LNCaP clone FGC (cell line): ENCODE results near the gene ZC3HAV1L.
"Not testable (repeated sequence)": the region's sequence is repeated elsewhere in the genome, so short reads cannot be mapped to it uniquely, and the experiment has no call there.

Source experiments
- DNase-seq: peaks from one replicate; pipeline ENCODE4 v3.0.0-alpha.2; 2011; ENCODE audit warnings: low read depth
- H3K4me3 ChIP-seq: 2 replicates; pipeline ENCODE4 v1.5.1; 2011; ENCODE audit warnings: mild to moderate bottlenecking, low read depth, low read length, control low read depth
- CTCF ChIP-seq: IDR thresholded peaks from 2 replicates; pipeline ENCODE4 v1.5.1; 2012; ENCODE audit warnings: mild to moderate bottlenecking; ENCODE audit not compliant: control insufficient read depth, insufficient read depth; ENCODE audit errors: extremely low read depth

Gene ZC3HAV1L

GRCh38 chr7:139033346-139034114 lies 2.3 kb downstream of the ZC3HAV1L start:
- peak overlapping the region; percentile 2; the same call in 1 of the 2 replicates for H3K4me3 ChIP-seq
- TF ChIP-seq CTCF = no peak
- DNase-seq = peak; percentile 83

GRCh38 chr7:139032473-139032872 lies 3.4 kb downstream of the ZC3HAV1L start:
- TF ChIP-seq CTCF = no peak
- no peak overlapping the region for H3K4me3 ChIP-seq
- DNase-seq = no peak

GRCh38 chr7:139029353-139029752 lies 6.5 kb downstream of the ZC3HAV1L start:
- no peak overlapping the region for H3K4me3 ChIP-seq
- DNase-seq = no peak
- TF ChIP-seq CTCF = no peak

GRCh38 chr7:139026551-139026950 lies 9.3 kb downstream of the ZC3HAV1L start:
- H3K4me3 ChIP-seq = no peak overlapping the region
- no peak for DNase-seq
- no peak for TF ChIP-seq CTCF

GRCh38 chr7:139025861-139026260 lies 10.0 kb downstream of the ZC3HAV1L start:
- not testable (repeated sequence) for H3K4me3 ChIP-seq, DNase-seq

GRCh38 chr7:139023076-139023475 lies 12.8 kb downstream of the ZC3HAV1L start:
- no peak overlapping the region for H3K4me3 ChIP-seq
- no peak for TF ChIP-seq CTCF
- no peak for DNase-seq

GRCh38 chr7:139022286-139022685 lies 13.6 kb downstream of the ZC3HAV1L start:
- no peak overlapping the region for H3K4me3 ChIP-seq
- no peak for TF ChIP-seq CTCF
- no peak for DNase-seq
